MV-4-11 (cell line): ENCODE measurements around the gene RAB9A.

Experiments used
- DNase-seq: peaks from one replicate; lab custom pipeline; 2025; lab: John Stamatoyannopoulos, UW

RAB9A gene

GRCh38 chrX:13748486-13748885, 59.6 kb downstream of the RAB9A start:
- no peak for DNase-seq

GRCh38 chrX:13750204-13750603, 61.3 kb downstream of the RAB9A start:
- no peak for DNase-seq

- peak; percentile 45 for DNase-seq
These were observed 61.9 kb downstream of the RAB9A start for GRCh38 chrX:13750812-13751211.

- no peak for DNase-seq
These were observed 63.2 kb downstream of the RAB9A start for GRCh38 chrX:13752141-13752540.

- DNase-seq: peak; percentile 87
These were observed 63.7 kb downstream of the RAB9A start for GRCh38 chrX:13752646-13753045.

- DNase-seq: peak; percentile 81
These were observed 65.8 kb downstream of the RAB9A start for GRCh38 chrX:13754765-13755164.

- DNase-seq: no peak
These were observed 66.3 kb downstream of the RAB9A start for GRCh38 chrX:13755254-13755653.

GRCh38 chrX:13756381-13756780, 67.5 kb downstream of the RAB9A start:
- DNase-seq: no peak

GRCh38 chrX:13759152-13759718, 70.3 kb downstream of the RAB9A start:
- peak; percentile 91 for DNase-seq
